T-helper 2 cell (primary cell): ENCODE data around the gene PRSS33.

Experiments
- DNase-seq, 5 experiments: peaks; one replicate each; pipeline versions ENCODE4 v3.0.0 to v3.0.0-alpha.2; 2012 to 2022

PRSS33 gene

DNA sequence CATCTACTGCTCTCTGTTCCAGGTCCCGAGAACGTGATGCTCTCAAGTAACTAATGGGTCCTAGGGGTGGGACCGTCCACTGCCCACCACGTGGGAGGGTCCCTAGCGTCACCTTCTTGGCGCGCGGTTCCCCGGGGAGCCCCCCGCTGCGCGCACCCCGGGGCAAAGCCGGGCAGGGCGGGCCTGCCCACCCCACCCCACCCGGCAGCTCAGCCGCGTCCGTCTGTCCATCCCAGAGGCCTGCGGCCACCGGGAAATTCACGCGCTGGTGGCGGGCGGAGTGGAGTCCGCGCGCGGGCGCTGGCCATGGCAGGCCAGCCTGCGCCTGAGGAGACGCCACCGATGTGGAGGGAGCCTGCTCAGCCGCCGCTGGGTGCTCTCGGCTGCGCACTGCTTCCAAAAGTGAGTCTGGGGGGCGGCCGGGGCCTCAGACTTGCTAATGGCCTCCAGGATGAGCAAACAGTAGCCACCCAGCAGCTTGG, 11.4 kb upstream of the PRSS33 start:
- DNase-seq, result no peak

DNA sequence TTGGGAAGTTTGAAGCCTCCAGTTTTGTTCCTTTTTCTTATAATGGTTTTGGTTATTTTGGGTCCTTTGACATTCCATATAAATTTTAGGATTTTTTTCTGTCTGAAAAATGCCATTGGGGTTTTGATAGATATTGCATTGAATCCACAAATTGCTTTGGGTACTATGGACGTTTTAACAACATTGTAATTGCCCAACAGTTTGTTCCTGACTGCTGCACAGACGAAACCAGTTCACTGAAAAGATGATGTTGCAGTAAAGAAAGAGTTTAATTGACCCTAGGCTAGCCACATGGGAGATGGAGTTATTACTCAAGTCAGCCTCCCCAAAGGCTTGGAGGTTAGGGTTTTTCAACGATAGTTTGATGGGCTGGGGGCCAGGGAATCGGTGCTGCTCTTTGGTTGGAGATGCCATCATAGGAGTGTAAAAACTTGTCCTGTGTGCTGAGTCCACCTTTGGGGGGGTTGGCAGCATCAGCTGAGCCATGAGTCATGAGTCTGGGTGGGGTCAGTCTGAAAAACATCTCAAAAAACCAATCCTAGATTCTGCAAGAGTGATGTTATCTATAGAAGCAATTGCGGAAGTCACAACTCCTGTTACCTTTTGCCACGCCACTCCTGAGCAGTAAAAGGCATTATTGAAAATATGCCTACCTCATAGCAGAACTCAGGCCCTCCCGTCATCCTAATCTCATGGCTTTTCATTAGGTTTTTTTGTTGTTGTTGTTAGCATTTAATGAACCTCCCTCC, 8.2 kb upstream of the PRSS33 start:
- DNase-seq, result no peak

DNA sequence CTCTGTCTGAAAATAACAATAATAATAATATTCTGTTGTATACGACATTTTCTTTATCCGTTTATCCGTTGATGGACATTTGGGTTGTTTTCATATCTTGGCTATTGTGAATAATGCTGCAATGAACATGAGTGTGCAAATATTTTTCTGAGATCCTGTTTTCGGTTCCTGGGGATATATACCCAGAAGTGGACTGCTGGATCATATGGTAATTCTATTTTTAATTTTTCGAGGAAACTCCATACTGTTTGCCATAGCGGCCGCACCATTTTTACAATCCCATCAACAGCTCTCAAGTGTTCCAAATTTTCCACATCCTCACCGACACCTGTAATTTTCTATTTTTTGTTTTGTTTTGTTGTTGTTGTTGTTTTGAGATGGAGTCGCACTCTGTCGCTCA, 5.6 kb upstream of the PRSS33 start:
- DNase-seq, result no peak

DNA sequence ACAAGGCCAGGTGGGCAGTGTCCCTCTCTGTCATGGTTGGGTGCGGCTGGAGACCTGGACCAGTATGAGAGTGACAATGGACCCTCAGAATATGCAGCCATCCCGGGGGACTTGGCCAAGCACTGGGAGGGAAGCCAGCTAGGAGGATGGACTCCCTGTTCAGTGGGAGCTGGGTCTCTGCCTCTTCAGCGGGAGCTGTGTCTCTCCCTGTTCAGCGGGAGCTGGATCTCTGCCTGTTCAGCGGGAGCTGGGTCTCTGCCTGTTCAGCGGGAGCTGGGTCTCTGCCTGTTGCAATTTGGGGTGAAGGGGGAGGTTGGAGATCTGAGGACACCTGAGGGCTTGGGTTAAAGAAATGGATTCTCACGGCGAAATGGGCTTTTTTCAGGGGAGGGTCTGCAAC, 3.8 kb upstream of the PRSS33 start:
- no peak for DNase-seq

DNA sequence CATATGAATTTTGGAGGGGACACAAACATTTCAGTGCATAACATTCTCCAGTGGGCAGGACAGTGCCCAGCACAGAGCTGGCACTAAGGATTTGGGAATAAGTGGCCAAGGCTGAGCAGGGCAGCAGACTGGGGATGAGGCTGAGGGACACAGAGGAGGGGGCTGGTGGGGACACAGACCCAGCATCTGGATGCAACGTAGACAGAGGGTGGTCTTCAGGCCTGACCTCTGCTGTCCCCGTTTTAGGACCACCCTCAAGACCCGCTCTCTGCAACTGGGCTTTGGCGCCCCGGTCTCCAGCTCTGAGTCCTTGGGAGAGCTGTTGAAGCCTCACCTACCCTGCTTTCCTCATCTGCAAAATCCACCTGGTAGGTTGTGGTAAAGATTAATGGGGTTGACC, 3.3 kb upstream of the PRSS33 start:
- no peak for DNase-seq

DNA sequence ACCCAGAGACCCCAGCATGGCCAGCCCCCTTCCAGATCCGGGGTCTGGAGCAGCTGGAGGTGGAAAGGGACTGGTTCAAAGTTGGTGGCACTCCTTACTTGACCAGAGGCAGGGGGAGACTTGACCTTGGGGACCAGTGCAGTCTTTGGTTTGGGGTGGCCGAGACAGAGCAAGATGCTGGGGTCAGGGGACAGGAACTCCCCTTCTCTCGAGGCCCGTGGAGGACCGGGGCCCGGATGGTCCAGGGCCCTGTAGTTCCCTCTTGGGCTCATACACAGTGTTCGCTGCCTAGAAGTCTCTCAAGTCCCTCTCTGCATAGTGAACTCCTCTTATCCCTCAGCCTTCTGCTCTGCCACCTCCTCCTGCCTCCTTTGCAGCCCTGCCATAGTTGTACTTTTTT, 601 bp upstream of the PRSS33 start:
- DNase-seq, result no peak

DNA sequence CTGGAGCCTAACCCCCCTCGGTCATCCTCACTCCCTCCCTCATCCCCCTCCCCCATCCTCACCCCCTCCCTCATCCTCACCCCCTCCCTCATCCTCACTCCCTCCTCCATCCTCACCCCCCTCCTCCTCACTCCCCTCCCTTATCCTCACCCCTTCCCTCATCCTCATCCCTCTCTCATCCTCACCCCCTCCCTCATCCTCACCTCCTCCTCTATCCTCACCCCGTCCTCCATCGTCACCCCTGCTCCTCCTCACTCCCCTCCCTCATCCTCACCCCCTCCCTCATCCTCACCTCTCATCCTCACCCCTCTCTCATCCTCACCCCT, 571 bp downstream of the PRSS33 start:
- DNase-seq, result no peak

DNA sequence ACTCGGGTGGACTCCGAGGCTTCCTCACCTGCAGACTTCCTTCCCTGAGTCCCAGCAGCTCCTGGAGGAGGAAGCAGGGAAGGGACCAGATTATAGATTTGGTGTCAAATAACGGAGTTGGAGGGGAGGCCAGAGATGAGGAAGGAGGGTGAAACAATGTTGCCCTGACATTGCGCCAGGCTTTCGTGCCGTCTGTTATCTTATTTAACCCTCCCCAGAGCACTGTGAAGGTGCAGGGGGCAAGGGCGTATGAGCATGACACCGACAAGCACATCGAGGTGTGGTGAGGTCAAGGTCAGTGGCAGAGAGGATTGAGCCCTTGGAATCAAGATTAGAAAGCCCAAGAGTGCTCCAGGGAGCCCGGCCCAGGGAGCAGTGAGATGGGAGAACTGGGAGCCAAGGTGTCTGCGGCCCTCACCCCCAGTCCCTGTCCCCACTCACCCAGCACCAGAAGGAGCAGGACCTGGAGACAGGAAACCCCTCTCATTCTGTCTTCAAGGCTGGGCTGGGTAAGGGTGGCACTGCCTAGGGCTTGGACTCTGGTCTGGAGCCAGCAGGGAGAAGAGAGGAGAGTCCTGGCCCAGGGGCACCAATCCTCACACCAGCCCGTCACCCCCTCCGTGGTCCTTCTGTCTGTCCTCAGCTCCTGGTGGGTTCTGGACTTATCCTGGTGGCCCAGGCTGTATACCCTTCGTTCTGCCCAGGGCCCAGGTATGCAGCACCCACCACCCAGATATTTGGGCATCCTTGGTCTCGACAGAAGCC, 1.1 kb downstream of the PRSS33 start:
- DNase-seq, result no peak

DNA sequence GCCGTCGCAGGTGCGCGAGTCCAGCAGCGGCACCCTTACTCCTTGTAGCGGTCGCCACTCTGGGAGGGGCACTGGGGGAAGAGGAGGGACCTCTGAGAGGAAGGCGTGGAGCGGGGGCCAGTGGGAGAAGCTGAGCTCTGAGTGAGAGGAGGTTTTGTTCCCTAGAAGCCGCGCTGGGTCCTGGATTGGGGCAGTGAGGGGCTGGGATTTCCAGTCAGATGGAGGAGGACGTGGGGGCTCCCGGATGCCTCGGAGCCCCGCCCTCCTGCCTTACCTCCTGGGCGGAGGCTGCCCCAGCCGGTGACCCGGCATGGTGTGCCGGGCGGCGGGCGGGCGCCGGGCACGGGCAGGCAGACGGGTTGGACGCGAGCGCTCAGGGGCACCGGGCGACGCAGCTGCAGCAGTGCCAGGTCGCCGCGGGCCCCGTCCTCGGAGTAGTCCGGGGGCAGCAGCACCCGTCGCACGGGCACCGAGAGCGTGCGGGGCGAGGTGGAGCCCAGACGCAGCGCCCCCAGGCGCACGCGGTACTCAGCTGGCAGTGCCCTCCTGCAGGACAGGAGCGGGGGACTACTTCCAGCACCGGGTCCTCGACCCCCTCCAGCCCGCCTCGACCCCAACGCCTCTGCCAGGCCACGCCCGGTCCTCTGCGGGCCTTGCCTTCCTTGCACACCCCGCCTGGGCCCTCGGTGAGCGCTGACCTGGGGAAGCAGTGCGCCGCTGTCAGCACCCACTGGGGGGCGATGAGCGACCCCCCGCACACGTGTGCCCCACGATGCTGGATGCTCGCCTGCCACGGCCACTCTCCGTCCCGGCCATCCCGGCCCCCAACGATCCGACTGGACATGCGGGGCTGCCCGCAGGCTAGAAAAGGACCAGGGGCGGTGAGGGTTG, 2.0 kb downstream of the PRSS33 start:
- DNase-seq, result peak in 1 of 5 experiments; percentile 31

DNA sequence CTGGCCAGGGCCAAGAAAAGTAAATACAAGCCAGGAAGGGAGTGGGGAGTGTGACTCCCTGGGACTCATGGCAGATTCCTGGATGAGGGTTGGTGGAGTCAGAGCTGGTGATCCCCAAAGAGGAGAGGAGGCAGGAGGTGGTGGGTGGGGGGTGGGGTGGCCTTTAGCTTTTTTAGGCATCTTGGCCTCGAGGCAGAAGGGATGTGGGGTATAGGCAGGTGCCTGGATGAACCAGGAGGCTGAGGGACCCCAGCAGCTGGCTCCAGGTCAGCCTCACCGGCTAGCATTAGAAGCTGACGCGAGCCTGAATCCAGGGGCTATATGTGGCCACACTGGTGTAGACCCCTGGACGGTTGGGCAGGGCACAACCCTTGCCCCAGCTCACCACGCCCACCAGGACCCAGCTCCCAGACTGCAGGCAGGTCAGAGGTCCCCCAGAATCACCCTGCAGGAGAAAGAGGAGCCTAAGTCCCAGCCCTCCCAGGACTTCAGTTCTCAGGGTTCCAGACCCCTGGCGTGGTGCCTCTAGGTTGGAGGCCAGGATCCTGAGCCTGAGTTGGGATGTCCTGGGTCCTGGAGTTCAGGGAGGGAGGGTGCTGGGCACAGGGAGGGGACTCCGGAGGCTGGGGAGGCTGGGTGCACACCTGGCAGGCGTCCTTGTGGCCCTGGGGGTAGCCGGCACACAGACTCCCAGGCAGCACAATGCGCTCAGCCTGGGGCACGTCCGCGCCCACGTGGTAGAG, 2.8 kb downstream of the PRSS33 start:
- no peak for DNase-seq

DNA sequence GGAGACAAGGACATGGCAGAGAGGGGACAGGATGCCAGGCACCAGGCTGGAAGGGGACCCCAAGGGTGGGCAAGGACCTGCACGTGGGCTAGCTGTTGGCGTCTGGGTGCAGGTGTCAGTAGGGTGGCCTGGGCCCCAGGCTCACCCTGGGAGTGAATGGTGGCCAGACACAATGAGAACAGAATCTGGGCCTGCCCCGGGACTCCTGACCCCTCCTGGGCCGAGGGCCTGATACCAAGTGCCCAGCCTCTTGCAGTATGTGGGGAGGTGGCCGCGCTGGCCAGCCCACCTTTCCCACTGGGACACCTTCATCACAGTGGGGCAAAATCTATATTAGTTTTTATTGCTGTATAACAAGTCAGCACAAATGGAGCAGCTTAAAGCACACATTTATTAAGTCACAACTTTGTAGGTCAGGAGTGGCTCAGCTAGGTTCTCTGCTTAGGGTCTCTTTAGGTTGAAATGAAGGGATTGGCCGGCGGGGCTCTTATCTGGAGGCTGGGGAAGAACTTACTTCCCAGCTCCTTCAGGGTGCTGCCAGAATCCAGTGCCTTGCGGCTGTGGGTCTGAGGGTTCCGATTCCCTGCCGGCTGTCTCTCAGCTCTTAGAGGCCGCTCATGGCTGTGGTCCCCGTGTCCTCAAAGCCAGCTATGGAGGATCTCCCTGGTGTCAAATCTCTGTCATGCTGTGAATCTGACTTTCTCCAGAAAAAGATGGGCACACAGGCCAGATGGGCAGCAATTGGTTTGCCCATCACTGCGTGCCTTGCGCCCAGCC, 3.6 kb downstream of the PRSS33 start:
- DNase-seq, result no peak

DNA sequence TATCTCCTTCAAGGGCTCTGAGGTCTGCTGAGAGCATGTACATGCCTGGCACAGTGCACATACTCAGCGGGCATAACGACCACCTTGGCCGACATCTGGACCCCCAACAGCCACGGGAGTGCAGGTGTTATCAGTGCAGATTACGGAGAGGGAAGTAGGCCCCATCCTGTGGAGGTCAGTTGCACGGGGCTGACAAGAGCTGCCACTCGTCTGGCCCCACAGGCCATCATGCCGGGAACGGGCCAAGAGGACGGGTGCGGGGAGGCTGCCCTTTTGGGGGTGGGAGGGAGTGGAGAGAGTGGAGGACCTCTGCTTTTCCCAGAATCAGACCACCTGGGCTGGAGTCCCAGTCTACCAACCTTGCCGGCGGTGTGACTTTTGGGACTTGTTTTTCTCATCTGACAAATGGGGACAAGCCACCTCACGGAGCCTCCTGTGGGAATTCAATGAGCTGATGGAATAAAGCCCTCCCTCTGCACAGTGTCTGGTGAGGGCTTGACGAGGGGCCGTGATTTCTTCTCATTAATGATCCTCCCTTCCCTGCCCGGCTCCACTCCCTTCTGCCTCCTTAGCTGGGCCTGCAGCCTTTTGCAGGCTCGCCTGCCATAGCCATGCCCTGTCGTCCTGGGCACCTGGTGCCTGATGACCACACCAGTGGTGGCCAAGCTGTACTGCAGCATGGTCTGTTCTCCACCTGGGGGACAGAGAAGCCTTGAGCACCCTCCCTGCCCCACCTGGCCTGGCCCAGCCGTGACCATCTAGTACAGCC, 4.6 kb downstream of the PRSS33 start:
- no peak for DNase-seq

DNA sequence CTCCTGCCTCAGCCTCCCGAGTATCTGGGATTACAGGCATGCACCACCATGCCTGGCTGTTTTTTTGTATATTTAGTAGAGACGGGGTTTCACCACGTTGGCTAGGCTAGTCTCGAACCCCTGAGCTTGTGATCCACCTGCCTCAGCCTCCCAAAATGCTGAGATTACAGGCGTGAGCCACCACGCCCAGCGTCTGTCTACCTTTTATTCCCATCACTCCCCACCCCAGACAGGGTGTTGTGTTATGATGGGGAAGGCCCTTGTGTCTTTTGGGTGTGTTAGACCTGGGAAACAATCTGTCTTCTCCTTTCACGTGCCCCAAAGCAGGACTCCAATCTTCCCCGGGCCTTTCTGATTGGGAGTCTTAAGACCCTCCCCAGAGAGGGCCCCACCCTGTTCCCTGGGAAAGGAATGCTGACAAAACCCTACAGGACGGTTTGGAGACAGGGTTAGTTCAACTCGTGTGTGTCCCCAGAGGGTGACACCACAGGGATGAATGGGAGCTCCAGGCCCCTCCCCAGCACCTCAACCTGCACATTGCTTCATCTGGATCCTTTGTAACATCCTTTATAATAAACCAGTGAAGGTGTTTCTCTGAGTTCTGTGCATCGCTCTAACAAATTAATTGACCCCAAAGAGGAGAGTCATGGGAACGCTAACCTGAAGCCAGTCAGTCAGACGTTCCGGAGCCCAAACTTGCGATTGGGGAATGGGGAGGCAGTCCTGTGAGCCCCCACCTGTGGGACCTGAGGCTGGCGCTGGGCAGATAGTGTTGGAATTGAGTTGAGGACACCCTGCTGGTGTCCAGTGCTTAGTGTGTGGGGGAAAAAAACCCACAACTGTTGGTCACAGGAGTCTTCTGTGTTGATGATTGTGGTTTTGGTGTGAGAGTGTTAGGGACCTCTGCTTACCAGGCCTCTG, 7.1 kb downstream of the PRSS33 start:
- no peak for DNase-seq

DNA sequence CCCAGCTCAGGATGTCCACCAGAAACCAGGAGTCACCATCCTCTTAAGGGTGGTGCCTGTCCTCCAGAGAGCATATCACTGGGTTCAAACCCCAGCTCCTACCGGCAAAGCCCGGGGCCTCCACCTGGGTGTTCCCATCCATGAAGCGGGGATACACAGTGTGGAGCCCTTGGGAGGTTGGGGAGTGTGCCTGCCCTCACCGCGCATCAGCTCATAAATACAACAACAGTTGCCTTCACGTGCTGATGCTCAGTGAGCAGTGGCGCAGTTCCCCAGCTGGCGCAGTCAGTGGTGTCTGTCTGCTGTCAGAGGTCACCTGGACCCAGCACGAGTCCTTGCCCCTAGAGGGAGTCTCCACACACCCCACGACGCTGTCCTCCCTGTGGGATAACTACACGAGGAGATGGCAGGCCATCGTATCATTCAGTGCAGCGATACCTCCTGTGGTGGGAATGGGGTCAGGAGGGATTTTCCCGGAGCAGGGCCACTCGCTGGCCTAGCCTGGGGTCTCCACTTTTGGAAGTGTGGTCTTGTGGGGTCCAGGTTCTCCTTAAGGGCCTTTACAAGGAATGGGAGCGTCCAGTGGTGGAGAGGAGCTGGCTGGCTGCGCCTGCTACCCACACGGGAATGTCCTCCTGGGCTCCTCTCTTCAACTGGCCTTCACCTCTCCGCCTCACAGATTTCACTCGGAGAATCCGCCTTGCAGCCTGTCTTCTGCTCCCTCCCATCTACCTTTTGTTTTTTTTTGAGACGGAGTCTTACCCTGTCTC, 8.0 kb downstream of the PRSS33 start:
- DNase-seq, result no peak

DNA sequence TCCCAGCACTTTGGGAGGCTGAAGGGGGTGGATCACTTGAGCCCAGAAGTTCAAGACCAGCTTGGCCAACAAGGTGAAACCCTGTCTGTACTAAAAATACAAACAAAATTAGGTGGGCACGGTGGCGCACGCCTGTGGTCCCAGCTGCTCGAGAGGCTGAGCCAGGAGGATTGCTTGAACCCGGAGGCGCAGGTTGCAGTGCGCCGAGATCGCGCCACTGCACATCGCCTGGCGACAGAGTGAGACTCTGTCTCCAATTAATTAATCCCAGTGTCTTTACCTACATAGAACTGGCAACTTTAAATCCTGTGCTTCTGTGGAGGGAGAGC, 8.8 kb downstream of the PRSS33 start:
- no peak for DNase-seq

DNA sequence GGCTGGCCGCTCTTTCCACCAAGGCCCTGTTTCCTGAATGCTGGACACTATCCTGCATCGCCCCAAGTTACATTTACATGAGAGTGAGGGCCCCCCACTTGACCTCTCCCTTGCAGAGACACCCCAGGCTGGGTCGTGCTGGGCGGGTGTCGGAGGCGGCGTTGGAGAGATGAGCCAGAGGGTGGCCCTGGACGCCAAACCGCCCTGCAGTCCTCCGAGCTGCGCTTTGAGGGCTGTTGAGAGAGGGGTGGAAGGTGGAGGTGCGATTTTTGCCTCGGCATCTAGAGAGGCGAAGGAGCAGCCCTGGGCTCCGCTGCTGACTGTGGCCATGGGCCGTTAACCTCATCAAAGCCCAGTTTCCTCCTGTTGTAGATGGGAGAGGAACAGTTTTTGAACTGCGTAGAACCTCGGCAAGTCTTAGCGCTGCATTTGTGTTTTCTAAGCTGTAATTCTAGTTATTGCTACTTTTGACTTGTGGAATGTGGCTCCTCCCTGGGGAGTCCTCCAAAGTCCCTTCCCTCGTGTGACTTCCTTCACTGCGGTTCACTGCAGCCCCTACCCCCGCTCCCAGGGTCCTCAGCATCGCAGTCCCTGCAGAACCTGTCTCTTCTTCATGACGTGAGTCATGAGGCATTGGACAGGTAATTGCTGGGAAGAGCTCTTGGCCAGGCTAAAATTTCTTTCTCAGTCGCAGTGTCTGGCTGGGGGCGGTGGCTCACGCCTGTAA, 9.3 kb downstream of the PRSS33 start:
- DNase-seq, result peak in 2 of 5 experiments; percentile 46 to 52

DNA sequence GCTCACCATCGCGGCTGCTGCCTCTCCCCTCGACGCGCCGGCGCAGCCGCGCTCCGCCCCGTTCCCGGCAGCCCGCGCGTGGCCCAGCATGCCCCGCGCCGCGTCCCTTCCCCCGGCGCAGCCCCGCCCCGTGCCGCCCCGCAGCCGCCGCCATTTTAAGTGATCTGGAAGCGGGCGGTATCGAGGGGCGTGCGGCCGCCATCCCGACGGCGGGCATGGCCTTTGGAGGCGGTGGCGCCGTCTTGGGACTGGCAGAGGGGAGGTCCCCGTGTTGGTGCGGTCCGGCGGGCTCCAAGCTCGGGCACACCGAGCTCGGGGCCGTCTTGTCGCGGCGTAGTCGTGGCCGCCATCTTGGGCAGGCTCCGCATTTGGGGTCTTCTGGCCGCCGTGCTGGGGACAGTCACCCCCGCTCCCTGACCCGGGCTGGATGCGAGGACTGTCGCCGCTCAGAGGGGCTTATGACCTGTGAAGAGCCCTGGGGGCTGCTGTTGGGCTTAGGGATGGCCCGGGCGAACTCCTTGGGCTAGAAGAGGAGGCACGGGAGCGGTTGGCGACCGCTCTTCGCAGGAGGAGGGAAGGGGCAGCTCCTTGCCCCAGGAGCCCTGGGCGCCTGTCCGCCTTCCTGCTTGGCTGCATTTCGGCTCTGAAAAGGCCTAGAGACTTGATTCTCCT, 10.0 kb downstream of the PRSS33 start, which contains the start of gene ELOB:
TSS of gene ELOB (minus strand) at position 50 of the 672 bp plus-strand sequence. CDS start at position 9, 41 bp downstream.
- peak; percentile 79 to 93 (median 84) for DNase-seq
